GM19372 (cell line): ENCODE data around the gene BCL3.
"Not testable (repeated sequence)": the region's sequence is repeated elsewhere in the genome, so short reads cannot be mapped to it uniquely, and the experiment has no call there.

Experiments used
- ATAC-seq: cut with Tn5 transposase; IDR thresholded peaks from one replicate; pipeline ENCODE4 v1.9.1; 2021; ENCODE audit warnings: mild to moderate bottlenecking, low read depth, moderate library complexity; ENCODE audit not compliant: unreplicated experiment

Gene BCL3

DNA sequence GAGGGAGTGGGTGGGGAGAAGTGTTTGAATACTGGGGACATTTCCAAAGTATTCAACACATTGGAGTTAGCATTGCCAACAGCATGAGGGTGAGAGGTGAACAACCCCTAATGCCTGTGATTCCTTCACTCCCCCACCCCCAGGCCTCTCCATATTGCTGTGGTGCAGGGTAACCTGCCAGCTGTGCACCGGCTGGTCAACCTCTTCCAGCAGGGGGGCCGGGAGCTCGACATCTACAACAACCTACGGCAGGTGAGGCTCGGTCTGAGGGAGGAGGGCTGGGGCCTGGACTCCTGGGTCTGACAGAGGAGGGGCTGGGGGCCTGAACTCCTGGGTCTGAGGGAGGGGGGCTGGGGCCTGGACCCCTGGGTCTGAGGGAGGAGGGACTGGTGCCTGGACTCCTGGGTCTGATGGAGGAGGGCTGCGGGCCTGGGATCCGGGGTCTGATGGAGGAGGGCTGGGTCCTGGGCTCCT is 7.6 kb downstream of the BCL3 start:
- ATAC-seq: no peak

DNA sequence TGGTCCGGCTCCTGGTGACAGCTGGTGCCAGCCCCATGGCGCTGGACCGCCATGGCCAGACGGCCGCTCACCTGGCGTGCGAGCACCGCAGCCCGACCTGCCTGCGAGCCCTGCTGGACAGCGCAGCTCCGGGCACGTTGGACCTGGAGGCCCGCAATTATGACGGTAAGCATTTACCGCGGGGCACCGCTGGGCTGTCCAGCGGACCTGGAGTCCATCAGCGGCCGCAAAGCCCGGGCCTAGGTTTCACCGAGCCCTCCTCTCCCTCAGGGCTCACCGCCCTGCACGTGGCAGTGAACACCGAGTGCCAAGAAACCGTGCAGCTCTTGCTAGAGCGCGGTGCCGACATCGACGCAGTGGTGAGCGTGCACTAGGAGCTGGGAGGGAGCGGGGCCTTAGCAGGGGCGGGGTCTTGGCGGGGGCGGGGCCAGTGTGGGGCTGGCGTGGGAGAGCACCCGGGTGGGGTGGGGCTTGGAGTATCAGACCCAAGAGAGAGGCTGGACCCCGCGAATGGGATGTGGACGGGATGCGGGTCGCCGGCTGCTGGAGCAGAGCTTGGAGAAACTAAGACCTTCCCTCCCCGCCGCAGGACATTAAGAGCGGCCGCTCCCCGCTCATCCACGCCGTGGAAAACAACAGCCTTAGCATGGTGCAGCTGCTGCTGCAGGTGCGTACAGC is 8.7 kb downstream of the BCL3 start:
- no peak for ATAC-seq

DNA sequence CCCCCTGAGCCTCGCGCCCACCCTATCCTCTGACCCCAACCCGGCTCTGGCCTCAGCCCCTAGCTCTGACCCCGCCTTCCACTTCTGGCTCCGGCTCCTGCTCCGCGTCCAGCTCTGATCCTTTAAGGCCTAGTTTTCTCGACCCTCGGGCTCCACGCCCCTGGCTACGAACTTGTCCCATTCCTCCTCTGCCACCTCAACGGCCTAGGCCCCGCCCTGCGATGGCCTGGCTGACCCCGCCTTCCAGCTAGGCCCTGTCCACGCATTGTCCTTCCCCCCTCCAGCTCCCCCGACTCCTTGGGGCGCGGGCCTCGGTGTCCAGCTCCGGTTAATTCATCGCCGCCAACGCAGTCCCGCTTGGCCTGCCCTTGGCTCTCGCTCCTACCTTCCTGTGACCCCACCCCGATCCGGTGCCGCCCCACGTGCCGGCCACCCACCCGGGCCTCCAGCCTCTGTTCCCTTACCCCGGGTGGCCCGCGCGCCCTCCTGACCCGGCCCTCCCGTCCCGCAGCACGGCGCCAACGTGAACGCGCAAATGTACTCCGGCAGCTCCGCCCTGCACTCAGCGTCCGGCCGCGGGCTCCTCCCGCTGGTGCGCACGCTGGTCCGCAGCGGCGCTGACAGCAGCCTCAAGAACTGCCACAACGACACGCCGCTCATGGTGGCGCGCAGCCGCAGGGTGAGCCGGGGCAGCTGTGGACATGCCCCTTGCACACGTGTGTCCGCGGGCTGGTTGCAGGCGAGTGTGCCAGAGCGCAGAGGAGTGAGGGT is 9.4 kb downstream of the BCL3 start:
- no peak for ATAC-seq

- no peak for ATAC-seq
Observed at GRCh38 chr19:44758596-44758995, 10.1 kb downstream of the BCL3 start.

- no peak for ATAC-seq
Observed at GRCh38 chr19:44759083-44759804, 10.7 kb downstream of the BCL3 start.

GRCh38 chr19:44762038-44762437 is 13.5 kb downstream of the BCL3 start:
- no peak for ATAC-seq

DNA sequence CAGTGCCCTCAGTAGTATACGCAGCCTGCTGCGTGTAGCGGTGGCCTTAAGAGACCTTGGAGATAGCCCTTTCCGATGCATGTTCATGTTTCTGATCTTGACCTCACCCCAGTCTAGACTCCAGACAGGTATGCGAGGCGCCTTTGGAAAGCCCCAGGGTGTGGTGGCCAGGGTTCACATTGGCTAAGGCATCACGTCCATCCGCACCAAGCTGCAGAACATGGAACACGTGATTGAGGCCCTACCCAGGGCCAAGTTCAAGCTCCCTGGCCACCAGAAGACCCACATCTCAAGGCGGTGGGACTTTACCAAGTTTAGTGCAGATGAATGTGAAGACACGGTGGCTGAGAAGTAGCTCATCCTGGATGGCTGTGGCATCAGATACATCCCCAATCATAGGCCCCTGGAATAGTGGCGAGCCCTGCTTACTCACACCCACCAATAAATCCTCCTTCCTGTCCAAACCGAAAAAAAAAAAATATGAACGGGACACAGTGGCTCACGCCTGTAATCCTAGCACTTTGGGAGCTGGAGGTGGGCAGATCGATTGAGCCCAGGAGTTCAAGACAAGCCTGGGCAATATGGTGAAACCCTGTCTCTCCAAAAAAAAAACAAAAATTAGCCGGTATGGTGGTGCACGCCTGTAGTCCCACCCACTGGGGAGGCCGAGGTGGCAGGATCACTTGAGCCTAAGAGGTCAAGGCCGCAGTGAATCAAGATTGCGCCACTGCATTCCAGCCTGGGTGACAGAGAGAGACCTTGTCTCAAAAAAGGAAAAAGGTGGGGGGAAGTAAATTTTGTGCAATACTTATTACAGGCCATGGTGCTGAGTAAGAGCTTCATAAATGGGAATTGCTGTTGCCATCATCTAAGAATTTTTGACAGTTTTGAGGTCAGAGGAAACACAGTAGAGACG is 16.8 kb downstream of the BCL3 start:
- ATAC-seq: no peak

GRCh38 chr19:44765949-44766335 is 17.4 kb downstream of the BCL3 start:
- ATAC-seq: no peak

GRCh38 chr19:44767295-44768180 is 19.0 kb downstream of the BCL3 start:
- no peak for ATAC-seq

GRCh38 chr19:44770550-44771257 is 22.2 kb downstream of the BCL3 start:
- ATAC-seq: peak; percentile 98

DNA sequence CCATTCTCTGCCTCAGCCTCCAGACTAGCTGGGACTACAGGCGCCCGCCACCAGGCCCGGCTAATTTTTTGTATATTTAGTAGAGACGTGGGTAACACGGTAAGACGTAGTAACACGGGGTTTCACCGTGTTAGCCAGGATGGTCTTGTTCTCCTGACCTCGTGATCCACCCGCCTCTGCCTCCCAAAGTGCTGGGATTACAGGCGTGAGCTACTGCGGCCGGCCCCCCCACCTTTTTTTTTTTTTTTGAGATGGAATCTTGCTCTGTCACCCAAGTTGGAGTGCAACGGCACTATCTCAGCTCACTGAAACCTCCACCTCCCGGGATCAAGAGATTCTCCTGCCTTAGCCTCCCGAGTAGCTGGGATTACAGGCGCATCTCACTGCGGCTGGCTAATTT is 23.6 kb downstream of the BCL3 start:
- ATAC-seq: not testable (repeated sequence)

- ATAC-seq: no peak
Observed at GRCh38 chr19:44772959-44773358, 24.5 kb downstream of the BCL3 start.

DNA sequence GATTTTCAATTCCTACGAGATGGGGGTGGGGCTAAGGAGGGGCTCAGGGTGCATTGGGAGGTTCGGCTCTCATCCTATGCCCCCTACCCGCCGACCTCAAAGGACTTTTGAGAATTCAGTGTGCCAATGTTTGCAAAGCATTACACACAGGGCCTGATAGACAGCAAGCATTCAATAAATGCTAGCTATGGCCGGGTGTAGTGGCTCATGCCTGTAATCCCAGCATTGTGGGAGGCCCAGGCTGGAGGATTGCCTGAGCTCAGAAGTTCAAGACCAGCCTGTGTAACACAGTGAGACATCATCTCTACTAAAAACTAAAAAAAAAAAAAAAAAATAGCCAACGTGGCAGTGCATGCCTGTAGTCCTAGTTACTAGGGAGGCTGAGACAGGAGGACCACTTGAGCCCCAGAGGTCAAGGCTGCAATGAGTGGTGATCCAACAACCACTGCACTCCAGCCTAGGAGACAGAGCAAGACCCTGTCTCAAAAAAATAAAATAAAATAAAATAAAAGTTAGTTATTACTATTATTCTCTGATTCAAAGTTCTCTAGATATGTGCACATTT is 27.2 kb downstream of the BCL3 start:
- ATAC-seq: no peak

GRCh38 chr19:44776402-44777096 is 28.0 kb downstream of the BCL3 start:
- no peak for ATAC-seq

DNA sequence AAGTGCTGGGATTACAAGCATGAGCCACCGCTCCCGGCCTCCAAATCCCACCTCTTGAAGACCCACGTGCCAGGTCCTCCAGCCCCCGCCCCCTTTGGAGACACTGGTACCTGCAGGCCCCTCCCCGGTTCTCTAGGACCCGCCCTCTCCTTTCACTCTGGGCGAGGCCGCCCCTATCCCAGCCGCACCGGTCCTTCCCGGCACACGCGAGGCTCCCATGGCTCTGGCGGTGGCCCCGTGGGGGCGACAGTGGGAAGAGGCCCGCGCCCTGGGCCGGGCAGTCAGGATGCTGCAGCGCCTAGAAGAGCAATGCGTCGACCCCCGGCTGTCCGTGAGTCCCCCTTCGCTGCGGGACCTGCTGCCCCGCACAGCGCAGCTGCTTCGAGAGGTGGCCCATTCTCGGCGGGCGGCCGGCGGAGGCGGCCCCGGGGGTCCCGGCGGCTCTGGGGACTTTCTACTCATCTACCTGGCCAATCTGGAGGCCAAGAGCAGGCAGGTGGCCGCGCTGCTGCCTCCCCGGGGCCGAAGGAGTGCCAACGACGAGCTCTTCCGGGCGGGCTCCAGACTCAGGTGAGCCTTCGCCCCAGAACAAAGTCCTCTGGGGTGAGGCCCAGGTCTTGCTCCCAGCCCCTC is 29.3 kb downstream of the BCL3 start, which contains the start of gene CBLC:
TSS of gene CBLC (plus strand) at position 176 of the 633 bp plus-strand sequence. CDS start at position 218, 42 bp downstream.
- ATAC-seq: no peak

GRCh38 chr19:44779150-44779549 is 30.6 kb downstream of the BCL3 start:
- ATAC-seq: no peak

GRCh38 chr19:44781694-44782093 is 33.2 kb downstream of the BCL3 start:
- ATAC-seq: not testable (repeated sequence)
